HepG2 (cell line): ENCODE data around the gene SMIM20. TPM values are rescaled to one million over a fixed set of nuclear protein-coding genes. Genes with fewer than 3 reads are reported as not detected.

Experiments used
- ATAC-seq: fragments of 200-7000 bp; cut with Tn5 transposase; 3 replicates; pipeline ENCODE4 v1.9.1; 2020; ENCODE audit warnings: mild to moderate bottlenecking, moderate library complexity
- BruUV-seq: library from RNA; stranded (reverse); fragments of 400-500 nt; replicated peaks from 2 replicates; lab custom pipeline; 2021; lab: Mats Ljungman, UMichigan
- CTCF ChIA-PET: fragments of 300-600 bp; formaldehyde crosslinking; extraction: SDS; loops from one replicate; lab custom pipeline; 2021; ENCODE audit warnings: low total read pairs, inconsistent platforms, low intra/inter-chr PET ratio; lab: Yijun Ruan, JAX
- POLR2A ChIA-PET: fragments of 350-600 bp; sonication (Branson Sonifier 250); formaldehyde crosslinking; loops from one replicate; lab custom pipeline; 2020; ENCODE audit warnings: antibody characterized with exemption, inconsistent platforms; lab: Yijun Ruan, JAX
- DNase-seq: peaks from one replicate; pipeline ENCODE4 v3.0.0-alpha.2; 2015; ENCODE audit warnings: low spot score
- FAIRE-seq: peaks from 3 replicates; lab custom pipeline; 2011; peaks lifted over from hg19 to GRCh38; lab: Jason Lieb, UNC
- H2AFZ ChIP-seq: one replicate; pipeline ENCODE4 v1.6.1; 2011; ENCODE audit warnings: low read length, inconsistent platforms
- H3K27ac ChIP-seq: fragments of 300-600 bp; 3 replicates; pipeline ENCODE4 v1.8.0; 2011; ENCODE audit warnings: mixed run types, mild to moderate bottlenecking, mixed read lengths, low read length, inconsistent platforms; ENCODE audit not compliant: insufficient read depth; ENCODE audit errors: extremely low read length
- H3K27me3 ChIP-seq, 2 experiments: fragments of 200-600 bp in 1 of 2; 2 replicates in 1 of 2; 3 replicates in 1 of 2; pipeline versions ENCODE4 v1.6.0 to v1.8.0; 2011; ENCODE audit warnings: low read length in 2 of 2, mild to moderate bottlenecking in 2 of 2, moderate library complexity in 2 of 2, inconsistent platforms in 1 of 2; ENCODE audit not compliant: insufficient read depth in 2 of 2, control insufficient read depth in 1 of 2
- H3K36me3 ChIP-seq, 2 experiments: fragments of 200-600 bp in 1 of 2; replicated peaks in 1 of 2; 2 replicates in 1 of 2; 3 replicates in 1 of 2; pipeline versions ENCODE4 v1.5.1 to v1.8.0; 2011; ENCODE audit warnings: low read length in 2 of 2, inconsistent platforms in 1 of 2; ENCODE audit not compliant: insufficient read depth in 2 of 2, control insufficient read depth in 1 of 2
- H3K4me1 ChIP-seq: 2 replicates; pipeline ENCODE4 v1.5.1; 2012; ENCODE audit warnings: low read length, inconsistent platforms; ENCODE audit not compliant: insufficient read depth
- H3K4me2 ChIP-seq: 2 replicates; pipeline ENCODE4 v1.6.0; 2011; ENCODE audit warnings: low read depth, low read length, inconsistent platforms
- H3K4me3 ChIP-seq, 3 experiments: fragments of 200-600 bp in 1 of 3; sonication (generic), shearing (Covaris generic) in 1 of 3; replicated peaks in 1 of 3; 2 replicates each; pipeline ENCODE4 v1.5.1; 2011 to 2016; ENCODE audit warnings: low read length in 3 of 3, inconsistent platforms in 2 of 3, low read depth in 2 of 3, mild to moderate bottlenecking in 2 of 3, control low read depth in 1 of 3, mixed read lengths in 1 of 3; ENCODE audit not compliant: insufficient read depth in 1 of 3
- H3K79me2 ChIP-seq: one replicate; pipeline ENCODE4 v1.6.1; 2011; ENCODE audit warnings: low read length, inconsistent platforms; ENCODE audit not compliant: insufficient read depth
- H3K9ac ChIP-seq: 2 replicates; pipeline ENCODE4 v1.6.0; 2011; ENCODE audit warnings: mild to moderate bottlenecking, low read depth, low read length, inconsistent platforms; ENCODE audit not compliant: insufficient read depth
- H3K9me3 ChIP-seq: 2 replicates; pipeline ENCODE4 v1.5.1; 2012; ENCODE audit warnings: mild to moderate bottlenecking, low read length
- H4K20me1 ChIP-seq: 2 replicates; pipeline ENCODE4 v1.6.0; 2011; ENCODE audit warnings: inconsistent platforms, mild to moderate bottlenecking, low read length, moderate library complexity; ENCODE audit not compliant: insufficient read depth
- DMTF1 ChIP-seq: sonication (generic); formaldehyde crosslinking; IDR thresholded peaks from 2 replicates; pipeline ENCODE4 v1.4.0; 2020; ENCODE audit warnings: mild to moderate bottlenecking, missing genetic modification reagents
- FOXA3 ChIP-seq: IDR thresholded peaks from 2 replicates; pipeline ENCODE4 v1.6.1; 2016; ENCODE audit warnings: missing genetic modification reagents, missing compliant biosample characterization
- SMC3 ChIP-seq: IDR thresholded peaks from 2 replicates; pipeline ENCODE4 v1.6.1; 2011; ENCODE audit warnings: low read length, improper control_type of control experiment
- ZBTB43 ChIP-seq: sonication (generic); formaldehyde crosslinking; conservative IDR thresholded peaks from 2 replicates; pipeline ENCODE4 v1.4.0; 2020; ENCODE audit warnings: missing genetic modification reagents
- ZFX ChIP-seq: sonication (generic); formaldehyde crosslinking; IDR thresholded peaks from 2 replicates; pipeline ENCODE4 v1.4.0; 2020; ENCODE audit warnings: mild to moderate bottlenecking, low read depth, missing genetic modification reagents, moderate library complexity
- ZNF207 ChIP-seq: fragments of 450-650 bp; IDR thresholded peaks from 2 replicates; pipeline ENCODE4 v1.6.1; 2016; ENCODE audit warnings: antibody characterized with exemption, borderline replicate concordance
- ZNF530 ChIP-seq: sonication (generic); formaldehyde crosslinking; IDR thresholded peaks from 2 replicates; pipeline ENCODE4 v1.5.0; 2020; ENCODE audit warnings: low read depth, mild to moderate bottlenecking, missing genetic modification reagents
- ZNF720 ChIP-seq: sonication (generic); formaldehyde crosslinking; IDR thresholded peaks from 2 replicates; pipeline ENCODE4 v1.4.0; 2020; ENCODE audit warnings: missing genetic modification reagents
- ZNF747 ChIP-seq: sonication (generic); formaldehyde crosslinking; IDR thresholded peaks from 2 replicates; pipeline ENCODE4 v1.8.1; 2023; ENCODE audit warnings: missing genetic modification reagents, mild to moderate bottlenecking, borderline replicate concordance
- ZSCAN25 ChIP-seq: sonication (generic); formaldehyde crosslinking; IDR thresholded peaks from 2 replicates; pipeline ENCODE4 v1.8.0; 2022; ENCODE audit warnings: mild to moderate bottlenecking, missing genetic modification reagents
- WGBS: methylation state at CpG from one replicate; pipeline ENCODE4 v1.1.6; 2017; ENCODE audit warnings: low lambda C conversion rate; 5-methylcytosine and 5-hydroxymethylcytosine counted together
- in situ Hi-C: cut with HindIII; loops from 2 replicates; pipeline ENCODE4 v1.10.0; 2017; ENCODE audit warnings: low pct_unique_long_range_greater_than_20kb; ENCODE audit not compliant: extremely low pct_ligation_motif_present
- intact Hi-C: fragments of 100-400 bp; cut with micrococcal nuclease; formaldehyde crosslinking; loops from one replicate; pipeline ENCODE4 v1.10.0; 2022; ENCODE audit not compliant: unreplicated experiment
- polyA plus RNA-seq, 8 experiments: library from polyadenylated mRNA; depleted of rRNA in 3 of 8; stranded (reverse) in 7 of 8; unstranded in 1 of 8; fragments of >200 nt; fragmentation: Illumina TruSeq in 4 of 8; extraction: Trizol in 4 of 8; gene quantifications; 2 replicates each; pipeline versions ENCODE4 v1.2.1 to v1.2.3, GENCODE V29; 2011 to 2016; ENCODE audit warnings: low read depth in 4 of 8, missing spikeins in 1 of 8, mixed read lengths in 1 of 8; ENCODE audit not compliant: insufficient read depth in 1 of 8
- total RNA-seq, 5 experiments: library from RNA; depleted of rRNA; stranded (reverse); fragments of >200 nt; fragmentation: Illumina TruSeq; extraction: Trizol; gene quantifications; 2 replicates each; pipeline ENCODE4 v1.2.3, GENCODE V29; 2016; ENCODE audit warnings: low read depth in 1 of 5

Gene SMIM20
- total and polyA plus RNA-seq, 2 of the 13 experiments (the other 11 are each of a cell fraction or from before 2014, with no cell fraction given), result 26.3 to 30.2 TPM

GRCh38 chr4:25951390-25951952 is 37.5 kb downstream of the SMIM20 start:
- Histone ChIP-seq H3K79me2 (no peaks in the 10 kb centered on the region), H3K9ac (peak overlapping the region; percentile 55; the same call in 1 of the 2 replicates), H3K4me2 (peak overlapping the region; percentile 72), H3K27me3 (no peaks in the 10 kb centered on the region; a peak in 1 of 5 replicates), H3K9me3 (no peaks in the 10 kb centered on the region), H4K20me1 (no peaks in the 10 kb centered on the region), H3K27ac (peak overlapping the region; percentile 38), H3K4me3 (peak overlapping the region in 2 of 3 experiments; percentile 23 to 64; a peak in 3 of 6 replicates), H2AFZ (no peak overlapping the region), H3K4me1 (peaks cover 58% of the 10 kb centered on the region), H3K36me3 (no peaks in the 10 kb centered on the region)
- ATAC-seq (peak; percentile 14), DNase-seq (no peak), FAIRE-seq (no peak)
- BruUV-seq, result no TSS peak
- intact Hi-C loops, result no loop called here
- WGBS, result 8% methylated on average over 6 of the region's 6 CpGs
- CTCF ChIA-PET, result no interaction called here
- POLR2A ChIA-PET, result no interaction called here
- TF ChIP-seq ZNF720 (CRISPR knock-in tag) (no peak), ZSCAN25 (0 out of 2 replicates have a peak, but pooled peaks have one; percentile 40)
- in situ Hi-C loops, result no loop called here

DNA sequence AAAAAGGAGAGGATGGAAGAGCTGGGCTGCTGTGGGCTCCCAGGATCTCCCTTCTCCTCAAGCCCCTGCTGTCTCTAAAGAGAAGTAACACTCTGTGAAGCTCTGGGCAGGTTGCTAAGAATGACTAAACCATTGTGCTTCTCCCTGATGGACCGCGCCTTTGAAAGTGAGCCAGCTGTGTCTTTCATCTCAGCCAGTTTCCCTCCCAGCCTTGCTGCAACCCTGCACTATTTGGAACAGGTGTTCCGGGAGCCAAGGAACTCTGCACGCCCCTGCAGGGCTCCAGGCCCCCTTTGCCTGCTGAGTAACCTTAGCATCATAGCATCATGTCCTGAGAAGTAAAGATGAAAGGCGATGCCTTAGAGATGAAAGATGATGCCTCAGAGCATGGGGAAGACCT is 39.7 kb downstream of the SMIM20 start:
- peaks cover 47% of the 10 kb centered on the region for H3K4me1 ChIP-seq
- no peaks in the 10 kb centered on the region for H3K9me3 ChIP-seq
- no peak overlapping the region for H3K4me2 ChIP-seq
- TF ChIP-seq ZBTB43 (CRISPR knock-in tag) (no peak), SMC3 (peak; percentile 14; the same call in 1 of the 2 replicates), FOXA3 (CRISPR knock-in tag) (no peak), ZNF530 (CRISPR knock-in tag) (no peak), ZNF207 (no peak), ZNF747 (CRISPR knock-in tag) (no peak), ZFX (no peak), DMTF1 (no peak)
- WGBS, result 4% methylated on average over 5 of the region's 5 CpGs
- ATAC-seq, result peak; percentile 46
- DNase-seq, result peak; percentile 21
- ChIA-PET CTCF (no interaction called here), POLR2A (interaction anchor here (1.1 kb wide), 1 partner anchor 39 kb away, joined by 3 read pairs; the partner anchor contains the start of gene SMIM20)
- H4K20me1 ChIP-seq, result no peaks in the 10 kb centered on the region
- no peak overlapping the region for H2AFZ ChIP-seq
- no peak for FAIRE-seq
- no peaks in the 10 kb centered on the region for H3K79me2 ChIP-seq
- H3K9ac ChIP-seq, result no peak overlapping the region
- no TSS peak for BruUV-seq
- H3K36me3 ChIP-seq, result no peaks in the 10 kb centered on the region
- H3K4me3 ChIP-seq, result no peak overlapping the region
- intact Hi-C loops, result no loop called here
- in situ Hi-C loops, result no loop called here
- H3K27me3 ChIP-seq, result no peaks in the 10 kb centered on the region; a peak in 1 of 5 replicates
- H3K27ac ChIP-seq, result no peak overlapping the region
